Neuronal stem cell (in vitro differentiated cells): ENCODE results near the gene ELF2.

Source experiments
- DNase-seq: peaks from one replicate; pipeline ENCODE4 v3.0.0-alpha.2; 2013; ENCODE audit warnings: low spot score
- H2AFZ ChIP-seq: one replicate; pipeline ENCODE4 v1.6.1; 2013; ENCODE audit warnings: mild to moderate bottlenecking, low read length, inconsistent platforms
- H2AK5ac ChIP-seq: 2 replicates; pipeline ENCODE4 v1.6.1; 2013; ENCODE audit warnings: low read depth, mild to moderate bottlenecking, inconsistent platforms, low read length, moderate library complexity, mixed read lengths
- H2BK120ac ChIP-seq: 2 replicates; pipeline ENCODE4 v1.6.1; 2013; ENCODE audit warnings: low read depth, mild to moderate bottlenecking, inconsistent platforms, low read length, moderate library complexity, mixed read lengths
- H2BK12ac ChIP-seq: one replicate; pipeline ENCODE4 v1.6.1; 2013; ENCODE audit warnings: low read length, inconsistent platforms
- H2BK15ac ChIP-seq: 2 replicates; pipeline ENCODE4 v1.6.1; 2013; ENCODE audit warnings: mild to moderate bottlenecking, low read length, inconsistent platforms, mixed read lengths
- H2BK5ac ChIP-seq: one replicate; pipeline ENCODE4 v1.6.1; 2013; ENCODE audit warnings: inconsistent platforms, mild to moderate bottlenecking, low read length, moderate library complexity
- H3K14ac ChIP-seq: one replicate; pipeline ENCODE4 v1.6.1; 2013; ENCODE audit warnings: low read length, inconsistent platforms
- H3K18ac ChIP-seq: 2 replicates; pipeline ENCODE4 v1.6.1; 2013; ENCODE audit warnings: low read length, inconsistent platforms
- H3K23ac ChIP-seq: 2 replicates; pipeline ENCODE4 v1.6.1; 2013; ENCODE audit warnings: low read depth, mild to moderate bottlenecking, mixed read lengths, low read length, inconsistent platforms; ENCODE audit not compliant: poor library complexity
- H3K27ac ChIP-seq: replicated peaks from 3 replicates; pipeline ENCODE4 v1.5.1; 2013; ENCODE audit warnings: low read length, inconsistent platforms
- H3K27me3 ChIP-seq, 3 experiments: 2 replicates each; pipeline ENCODE4 v1.6.1; 2013; ENCODE audit warnings: low read length in 3 of 3, mild to moderate bottlenecking in 2 of 3, inconsistent platforms in 1 of 3, low read depth in 1 of 3, mixed read lengths in 1 of 3, moderate library complexity in 1 of 3; ENCODE audit not compliant: control insufficient read depth in 3 of 3, insufficient read depth in 3 of 3
- H3K36me3 ChIP-seq, 2 donors: replicated peaks in 1 of 2; 2 replicates each; pipeline ENCODE4 v1.6.1; 2013; ENCODE audit warnings: low read length in 2 of 2; ENCODE audit not compliant: control insufficient read depth in 2 of 2, insufficient read depth in 2 of 2
- H3K4ac ChIP-seq: 2 replicates; pipeline ENCODE4 v1.6.1; 2013; ENCODE audit warnings: inconsistent platforms, mild to moderate bottlenecking, low read length, moderate library complexity
- H3K4me1 ChIP-seq, 2 donors: 1 replicate in 1 of 2; 2 replicates in 1 of 2; pipeline ENCODE4 v1.6.1; 2013; ENCODE audit warnings: low read length in 2 of 2, low read depth in 1 of 2; ENCODE audit not compliant: control insufficient read depth in 2 of 2, insufficient read depth in 1 of 2
- H3K4me2 ChIP-seq: one replicate; pipeline ENCODE4 v1.6.1; 2013; ENCODE audit warnings: mild to moderate bottlenecking, low read length, inconsistent platforms; ENCODE audit not compliant: insufficient read depth, poor library complexity, severe bottlenecking
- H3K4me3 ChIP-seq, 2 donors: 2 replicates each; pipeline ENCODE4 v1.5.1; 2013; ENCODE audit warnings: low read length in 2 of 2, mild to moderate bottlenecking in 2 of 2, inconsistent platforms in 1 of 2, moderate library complexity in 1 of 2
- H3K79me1 ChIP-seq: one replicate; pipeline ENCODE4 v1.6.1; 2013; ENCODE audit warnings: low read depth, mild to moderate bottlenecking, inconsistent platforms, low read length, moderate library complexity
- H3K9ac ChIP-seq: one replicate; pipeline ENCODE4 v1.6.1; 2013; ENCODE audit warnings: mild to moderate bottlenecking, low read depth, low read length, inconsistent platforms; ENCODE audit not compliant: poor library complexity
- H3K9me3 ChIP-seq, 2 donors: replicated peaks in 1 of 2; 2 replicates each; pipeline versions ENCODE3 to v1.6.1; 2013; ENCODE audit warnings: low read length in 2 of 2, mild to moderate bottlenecking in 2 of 2, inconsistent platforms in 1 of 2, low read depth in 1 of 2, mixed read lengths in 1 of 2, moderate library complexity in 1 of 2; ENCODE audit not compliant: control insufficient read depth in 2 of 2, insufficient read depth in 1 of 2
- H4K8ac ChIP-seq: one replicate; pipeline ENCODE4 v1.6.1; 2013; ENCODE audit warnings: low read depth, mild to moderate bottlenecking, inconsistent platforms, low read length, moderate library complexity
- H4K91ac ChIP-seq: one replicate; pipeline ENCODE4 v1.6.1; 2013; ENCODE audit warnings: low read length, low read depth, mild to moderate bottlenecking, inconsistent platforms; ENCODE audit not compliant: poor library complexity
- WGBS, 2 donors: extraction: QIAGEN DNeasy Blood & Tissue Kit; methylation state at CpG; one replicate each; pipeline ENCODE4 v1.1.7; 2013; ENCODE audit warnings: missing lambda C conversion rate in 2 of 2, mixed read lengths in 1 of 2; ENCODE audit not compliant: insufficient read length in 2 of 2, insufficient replicate concordance in 1 of 2; ENCODE audit errors: extremely low coverage in 2 of 2; 5-methylcytosine and 5-hydroxymethylcytosine counted together

Gene ELF2

GRCh38 chr4:139144911-139145551 is 32.0 kb downstream of the ELF2 start:
- peak overlapping the region; percentile 7 for H3K9ac ChIP-seq
- peaks cover 5% of the 10 kb centered on the region for H3K79me1 ChIP-seq
- no peak overlapping the region for H2BK12ac ChIP-seq
- H2BK15ac ChIP-seq: no peak overlapping the region
- no peak for DNase-seq
- no peak overlapping the region for H2BK5ac ChIP-seq
- H4K91ac ChIP-seq: no peak overlapping the region
- no peak overlapping the region for H3K23ac ChIP-seq
- no peak overlapping the region for H3K4me3 ChIP-seq
- H2AFZ ChIP-seq: no peak overlapping the region
- H2BK120ac ChIP-seq: no peak overlapping the region
- H4K8ac ChIP-seq: no peak overlapping the region
- peaks cover 0 to 14% of the 10 kb centered on the region in 2 donors for H3K9me3 ChIP-seq
- H3K4me1 ChIP-seq: peaks cover 0 to 1% of the 10 kb centered on the region in 2 donors
- no peak overlapping the region for H3K27ac ChIP-seq
- no peak overlapping the region for H3K4me2 ChIP-seq
- H3K27me3 ChIP-seq: no peaks in the 10 kb centered on the region
- no peak overlapping the region for H3K18ac ChIP-seq
- no peak overlapping the region for H2AK5ac ChIP-seq
- H3K14ac ChIP-seq: no peak overlapping the region
- peaks cover 0 to 2% of the 10 kb centered on the region in 2 donors for H3K36me3 ChIP-seq
- H3K4ac ChIP-seq: no peak overlapping the region
- no CpG with 5 or more reads among the region's 3 CpGs for WGBS, 2 donors

- Histone ChIP-seq H2AFZ (no peak overlapping the region), H2AK5ac (no peak overlapping the region), H3K14ac (no peak overlapping the region), H3K18ac (peak overlapping the region; percentile 15), H3K36me3 (peaks cover 0 to 2% of the 10 kb centered on the region in 2 donors), H3K4ac (no peak overlapping the region), H4K8ac (no peak overlapping the region), H2BK120ac (no peak overlapping the region), H3K9ac (peak overlapping the region; percentile 7), H3K27me3 (no peaks in the 10 kb centered on the region), H3K27ac (no peak overlapping the region), H4K91ac (no peak overlapping the region), H3K23ac (no peak overlapping the region), H3K4me2 (no peak overlapping the region), H3K79me1 (peaks cover 5% of the 10 kb centered on the region), H3K4me3 (no peak overlapping the region), H2BK12ac (no peak overlapping the region), H2BK5ac (no peak overlapping the region), H3K4me1 (peaks cover 0 to 1% of the 10 kb centered on the region in 2 donors), H3K9me3 (peaks cover 0 to 14% of the 10 kb centered on the region in 2 donors), H2BK15ac (no peak overlapping the region)
- WGBS, 2 donors: no CpG with 5 or more reads among the region's 7 CpGs
- DNase-seq: no peak
Measured at GRCh38 chr4:139144161-139144859, 32.7 kb downstream of the ELF2 start.

- H3K4me2 ChIP-seq: no peak overlapping the region
- H4K91ac ChIP-seq: no peak overlapping the region
- peaks cover 2 to 5% of the 10 kb centered on the region in 2 donors for H3K36me3 ChIP-seq
- H3K4me3 ChIP-seq: no peak overlapping the region
- H2AFZ ChIP-seq: no peak overlapping the region
- no CpG with 5 or more reads among the region's 2 CpGs for WGBS, 2 donors
- no peak overlapping the region for H3K4ac ChIP-seq
- no peak overlapping the region for H2BK12ac ChIP-seq
- no peak overlapping the region for H2BK5ac ChIP-seq
- no peak overlapping the region for H3K9ac ChIP-seq
- no peak overlapping the region for H3K27ac ChIP-seq
- H3K23ac ChIP-seq: no peak overlapping the region
- no peak overlapping the region for H3K14ac ChIP-seq
- no peak overlapping the region for H2BK120ac ChIP-seq
- peaks cover 3% of the 10 kb centered on the region for H3K79me1 ChIP-seq
- no peak overlapping the region for H2AK5ac ChIP-seq
- DNase-seq: no peak
- H3K18ac ChIP-seq: no peak overlapping the region
- no peak overlapping the region for H4K8ac ChIP-seq
- H3K4me1 ChIP-seq: peaks cover 0 to 1% of the 10 kb centered on the region in 2 donors
- no peaks in the 10 kb centered on the region for H3K27me3 ChIP-seq
- peaks cover 0 to 14% of the 10 kb centered on the region in 2 donors for H3K9me3 ChIP-seq
- no peak overlapping the region for H2BK15ac ChIP-seq
Measured at GRCh38 chr4:139142980-139143379, 34.0 kb downstream of the ELF2 start.

DNA sequence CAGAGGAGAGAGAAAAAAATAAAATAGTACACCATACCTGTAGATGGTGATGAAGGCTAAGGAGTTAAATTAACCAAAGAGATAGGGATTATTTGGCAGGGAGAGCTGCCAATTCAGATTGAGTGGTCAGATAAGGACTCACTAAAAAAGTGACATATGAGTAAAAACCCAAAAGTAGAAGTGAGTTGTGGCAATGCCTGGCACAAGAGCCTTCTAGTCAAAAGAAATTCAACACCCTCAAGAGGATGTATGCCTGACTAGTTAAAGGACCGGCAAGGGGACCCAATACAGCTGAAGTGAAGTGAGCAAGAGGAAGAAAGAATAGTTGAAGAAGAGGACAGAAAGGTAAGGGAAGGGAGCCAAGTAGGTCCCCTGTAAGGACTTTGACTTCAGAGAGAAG is 34.9 kb downstream of the ELF2 start:
- H4K91ac ChIP-seq: no peak overlapping the region
- H3K9me3 ChIP-seq: peaks cover 0 to 15% of the 10 kb centered on the region in 2 donors
- H3K27ac ChIP-seq: no peak overlapping the region
- H2AK5ac ChIP-seq: no peak overlapping the region
- no peak overlapping the region for H4K8ac ChIP-seq
- no peak overlapping the region for H2BK12ac ChIP-seq
- no peak overlapping the region for H3K14ac ChIP-seq
- no peak overlapping the region for H3K4me2 ChIP-seq
- no CpG with 5 or more reads among the region's 1 CpG for WGBS, 2 donors
- H3K36me3 ChIP-seq: peaks cover 2 to 14% of the 10 kb centered on the region in 2 donors
- no peak overlapping the region for H2AFZ ChIP-seq
- no peak overlapping the region for H3K4me3 ChIP-seq
- H3K23ac ChIP-seq: no peak overlapping the region
- H3K4me1 ChIP-seq: peaks cover 0 to 1% of the 10 kb centered on the region in 2 donors
- no peak overlapping the region for H3K9ac ChIP-seq
- H3K79me1 ChIP-seq: peaks cover 3% of the 10 kb centered on the region
- no peak overlapping the region for H2BK5ac ChIP-seq
- H2BK15ac ChIP-seq: no peak overlapping the region
- no peaks in the 10 kb centered on the region for H3K27me3 ChIP-seq
- H3K4ac ChIP-seq: no peak overlapping the region
- no peak for DNase-seq
- no peak overlapping the region for H3K18ac ChIP-seq
- no peak overlapping the region for H2BK120ac ChIP-seq
